Astrocyte (in vitro differentiated cells and primary cell): ENCODE results near the gene STK40.

Source experiments
- EZH2 ChIP-seq: IDR thresholded peaks from 2 replicates; pipeline ENCODE4 v1.6.1; 2012; ENCODE audit warnings: mild to moderate bottlenecking, low read length, inconsistent platforms; ENCODE audit not compliant: insufficient read depth
- TF ChIP-seq, protein P1 (sequence below): IDR thresholded peaks from 2 replicates; pipeline ENCODE4 v1.5.1; 2011; ENCODE audit warnings: low read depth, mild to moderate bottlenecking, inconsistent platforms, low read length, moderate library complexity; ENCODE audit not compliant: insufficient read depth

DNA sequence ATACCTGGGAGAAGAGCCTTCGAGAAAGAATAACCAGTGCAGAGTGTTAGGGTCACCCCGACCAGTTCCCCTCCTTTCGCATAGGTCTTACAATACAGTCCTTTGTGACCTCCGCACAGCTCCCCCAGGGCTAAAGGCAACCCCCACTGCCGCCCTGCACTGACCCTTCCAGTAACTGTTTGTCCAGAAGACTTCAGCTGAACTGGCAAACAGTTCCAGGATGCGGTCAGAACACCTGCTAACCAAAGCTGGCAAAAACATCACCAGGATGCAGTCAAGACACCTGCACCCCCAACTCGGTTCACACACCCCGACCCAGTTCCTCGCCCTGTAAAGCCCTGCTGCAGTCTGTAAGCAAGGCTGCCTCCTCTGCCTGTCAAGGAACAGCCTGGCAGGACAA lies 55.9 kb downstream of the STK40 start:
- TF ChIP-seq, protein P1, sequence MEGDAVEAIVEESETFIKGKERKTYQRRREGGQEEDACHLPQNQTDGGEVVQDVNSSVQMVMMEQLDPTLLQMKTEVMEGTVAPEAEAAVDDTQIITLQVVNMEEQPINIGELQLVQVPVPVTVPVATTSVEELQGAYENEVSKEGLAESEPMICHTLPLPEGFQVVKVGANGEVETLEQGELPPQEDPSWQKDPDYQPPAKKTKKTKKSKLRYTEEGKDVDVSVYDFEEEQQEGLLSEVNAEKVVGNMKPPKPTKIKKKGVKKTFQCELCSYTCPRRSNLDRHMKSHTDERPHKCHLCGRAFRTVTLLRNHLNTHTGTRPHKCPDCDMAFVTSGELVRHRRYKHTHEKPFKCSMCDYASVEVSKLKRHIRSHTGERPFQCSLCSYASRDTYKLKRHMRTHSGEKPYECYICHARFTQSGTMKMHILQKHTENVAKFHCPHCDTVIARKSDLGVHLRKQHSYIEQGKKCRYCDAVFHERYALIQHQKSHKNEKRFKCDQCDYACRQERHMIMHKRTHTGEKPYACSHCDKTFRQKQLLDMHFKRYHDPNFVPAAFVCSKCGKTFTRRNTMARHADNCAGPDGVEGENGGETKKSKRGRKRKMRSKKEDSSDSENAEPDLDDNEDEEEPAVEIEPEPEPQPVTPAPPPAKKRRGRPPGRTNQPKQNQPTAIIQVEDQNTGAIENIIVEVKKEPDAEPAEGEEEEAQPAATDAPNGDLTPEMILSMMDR, result no peak
- no peak for TF ChIP-seq EZH2
